ENCODE results near the gene CCNY. TPM values are rescaled to one million over a fixed set of nuclear protein-coding genes. Genes with fewer than 3 reads are reported as not detected.
"Not testable (repeated sequence)": the region's sequence is repeated elsewhere in the genome, so short reads cannot be mapped to it uniquely, and the experiment has no call there.

The CCNY gene
- polyA plus RNA-seq, 12 donors: 55.9 to 421 (median 99.4) TPM

- DNase-seq: no peak
These were observed 64.4 kb downstream of the CCNY start for GRCh38 chr10:35400595-35401268.

- DNase-seq: not testable (repeated sequence)
These were observed 67.2 kb downstream of the CCNY start for GRCh38 chr10:35403491-35403890.

GRCh38 chr10:35404077-35404476 lies 67.8 kb downstream of the CCNY start:
- not testable (repeated sequence) for DNase-seq

- not testable (repeated sequence) for DNase-seq
These were observed 69.8 kb downstream of the CCNY start for GRCh38 chr10:35406003-35406630.

- not testable (repeated sequence) for DNase-seq
These were observed 71.4 kb downstream of the CCNY start for GRCh38 chr10:35407696-35408095.

GRCh38 chr10:35409094-35409582 lies 72.8 kb downstream of the CCNY start:
- peak; percentile 50 for DNase-seq

- no peak for DNase-seq
These were observed 73.5 kb downstream of the CCNY start for GRCh38 chr10:35409808-35410207.

GRCh38 chr10:35412003-35412723 lies 75.9 kb downstream of the CCNY start:
- DNase-seq: no peak

GRCh38 chr10:35412900-35413491 lies 76.7 kb downstream of the CCNY start:
- DNase-seq: no peak

GRCh38 chr10:35413985-35414861 lies 77.9 kb downstream of the CCNY start:
- no peak for DNase-seq

GRCh38 chr10:35415505-35415904 lies 79.2 kb downstream of the CCNY start:
- DNase-seq: no peak

GRCh38 chr10:35416619-35417312 lies 80.5 kb downstream of the CCNY start:
- peak; percentile 24 for DNase-seq

- no peak for DNase-seq
These were observed 81.0 kb downstream of the CCNY start for GRCh38 chr10:35417313-35417625.

- no peak for DNase-seq
These were observed 81.5 kb downstream of the CCNY start for GRCh38 chr10:35417795-35418194.

GRCh38 chr10:35418580-35418979 lies 82.3 kb downstream of the CCNY start:
- not testable (repeated sequence) for DNase-seq

- DNase-seq: no peak
These were observed 83.7 kb downstream of the CCNY start for GRCh38 chr10:35420044-35420443.

- DNase-seq: no peak
These were observed 84.7 kb downstream of the CCNY start for GRCh38 chr10:35420827-35421552.

- no peak for DNase-seq
These were observed 85.4 kb downstream of the CCNY start for GRCh38 chr10:35421553-35422178.

- no peak for DNase-seq
These were observed 85.9 kb downstream of the CCNY start for GRCh38 chr10:35422228-35422627.

Data from muscle of arm (tissue), 12 donors.